T-helper 2 cell treated with Interferon-gamma antibody and Interleukin-4, amounts not matched to agents 5 μg/mL and 100 μg/mL, for 36 hours (primary cell): ENCODE results near the gene LYL1.
"Not testable (repeated sequence)": the region's sequence is repeated elsewhere in the genome, so short reads cannot be mapped to it uniquely, and the experiment has no call there.

Source experiments
- DNase-seq: peaks from one replicate; pipeline ENCODE4 v3.0.0; 2021; ENCODE audit warnings: low spot score
- H3K27ac Mint-ChIP-seq: one replicate; pipeline ENCODE4 v1.8.0; 2021; ENCODE audit warnings: mild to moderate bottlenecking, mixed read lengths
- H3K27me3 Mint-ChIP-seq: one replicate; pipeline ENCODE4 v1.8.0; 2021; ENCODE audit warnings: low read depth, mixed read lengths
- H3K36me3 Mint-ChIP-seq: one replicate; pipeline ENCODE4 v1.8.0; 2021; ENCODE audit warnings: low read depth, mixed read lengths
- H3K4me1 Mint-ChIP-seq: one replicate; pipeline ENCODE4 v1.8.0; 2021; ENCODE audit warnings: low read depth, mixed read lengths
- H3K4me3 Mint-ChIP-seq: one replicate; pipeline ENCODE4 v1.8.0; 2022; ENCODE audit warnings: mild to moderate bottlenecking, moderate library complexity, mixed read lengths
- H3K9me3 Mint-ChIP-seq: one replicate; pipeline ENCODE4 v1.8.0; 2021; ENCODE audit warnings: mixed read lengths

The LYL1 gene

GRCh38 chr19:13102666-13103580 lies at the start of gene LYL1:
Gene LYL1, minus strand, starts transcription at chr19:13102858. Its CDS starts 1,687 bp downstream, at chr19:13101171.
- Mint-ChIP-seq H3K4me1 (peaks cover 36% of the 10 kb centered on the region), H3K27ac (peak within 1 kb of the TSS; percentile 2), H3K9me3 (no peaks in the 10 kb centered on the region), H3K4me3 (peak within 1 kb of the TSS; percentile 74), H3K27me3 (peaks cover 6% of the 10 kb centered on the region), H3K36me3 (peaks cover 15% of the 10 kb centered on the region)
- no peak for DNase-seq

- H3K4me3 Mint-ChIP-seq = peak overlapping the region; percentile 92
- peaks cover 33% of the 10 kb centered on the region for H3K36me3 Mint-ChIP-seq
- peaks cover 27% of the 10 kb centered on the region for H3K4me1 Mint-ChIP-seq
- peak; percentile 96 for DNase-seq
- H3K27me3 Mint-ChIP-seq = peaks cover 6% of the 10 kb centered on the region
- H3K9me3 Mint-ChIP-seq = no peaks in the 10 kb centered on the region
- H3K27ac Mint-ChIP-seq = peak overlapping the region; percentile 99
Observed at GRCh38 chr19:13151605-13152355, 49.1 kb upstream of the LYL1 start.

GRCh38 chr19:13150931-13151604 lies 48.4 kb upstream of the LYL1 start:
- no peaks in the 10 kb centered on the region for H3K9me3 Mint-ChIP-seq
- H3K4me1 Mint-ChIP-seq = peaks cover 20% of the 10 kb centered on the region
- H3K36me3 Mint-ChIP-seq = peaks cover 33% of the 10 kb centered on the region
- H3K4me3 Mint-ChIP-seq = peak overlapping the region; percentile 92
- no peak for DNase-seq
- H3K27ac Mint-ChIP-seq = peak overlapping the region; percentile 82
- peaks cover 6% of the 10 kb centered on the region for H3K27me3 Mint-ChIP-seq

GRCh38 chr19:13150187-13150930 lies 47.7 kb upstream of the LYL1 start, which contains the start of the genes IER2 and STX10:
Gene IER2, plus strand, starts transcription at chr19:13150411. Its CDS starts 2,776 bp downstream, at chr19:13153187.
Gene STX10, minus strand, starts transcription at chr19:13150375. Its CDS starts 202 bp downstream, at chr19:13150173.
- Mint-ChIP-seq H3K27ac (peak within 1 kb of the TSS; percentile 82), H3K36me3 (peaks cover 30% of the 10 kb centered on the region), H3K9me3 (no peaks in the 10 kb centered on the region), H3K27me3 (peaks cover 6% of the 10 kb centered on the region), H3K4me1 (peaks cover 18% of the 10 kb centered on the region), H3K4me3 (peak within 1 kb of the TSS; percentile 92)
- DNase-seq = peak; percentile 94

- peaks cover 6% of the 10 kb centered on the region for H3K27me3 Mint-ChIP-seq
- peak overlapping the region; percentile 82 for H3K27ac Mint-ChIP-seq
- peaks cover 27% of the 10 kb centered on the region for H3K36me3 Mint-ChIP-seq
- peak overlapping the region; percentile 92 for H3K4me3 Mint-ChIP-seq
- peaks cover 18% of the 10 kb centered on the region for H3K4me1 Mint-ChIP-seq
- H3K9me3 Mint-ChIP-seq = no peaks in the 10 kb centered on the region
- DNase-seq = peak; percentile 41
Observed at GRCh38 chr19:13149628-13150186, 47.0 kb upstream of the LYL1 start.

- DNase-seq, H3K27me3 Mint-ChIP-seq, H3K9me3 Mint-ChIP-seq: not testable (repeated sequence)
- peak overlapping the region; percentile 92 for H3K4me3 Mint-ChIP-seq
- H3K4me1 Mint-ChIP-seq = peaks cover 18% of the 10 kb centered on the region
- peak overlapping the region; percentile 57 for H3K27ac Mint-ChIP-seq
- H3K36me3 Mint-ChIP-seq = peaks cover 22% of the 10 kb centered on the region
Observed at GRCh38 chr19:13149173-13149627, 46.5 kb upstream of the LYL1 start.

- Mint-ChIP-seq H3K4me3 (peak overlapping the region; percentile 54), H3K9me3 (no peaks in the 10 kb centered on the region), H3K36me3 (peaks cover 12% of the 10 kb centered on the region), H3K27ac (no peak overlapping the region), H3K4me1 (peaks cover 18% of the 10 kb centered on the region), H3K27me3 (no peaks in the 10 kb centered on the region)
- DNase-seq = no peak
Observed at GRCh38 chr19:13146763-13147563, 44.3 kb upstream of the LYL1 start.

- Mint-ChIP-seq H3K27ac (no peak overlapping the region), H3K4me3 (no peak overlapping the region), H3K4me1 (no peaks in the 10 kb centered on the region), H3K9me3 (no peaks in the 10 kb centered on the region), H3K36me3 (peaks cover 23% of the 10 kb centered on the region), H3K27me3 (no peaks in the 10 kb centered on the region)
- DNase-seq = no peak
Observed at GRCh38 chr19:13139633-13140311, 37.1 kb upstream of the LYL1 start.

- Mint-ChIP-seq H3K9me3 (no peaks in the 10 kb centered on the region), H3K4me1 (peaks cover 1% of the 10 kb centered on the region), H3K4me3 (no peak overlapping the region), H3K36me3 (peaks cover 21% of the 10 kb centered on the region), H3K27me3 (no peaks in the 10 kb centered on the region), H3K27ac (no peak overlapping the region)
- DNase-seq = no peak
Observed at GRCh38 chr19:13138916-13139198, 36.2 kb upstream of the LYL1 start.

GRCh38 chr19:13138171-13138915 lies 35.7 kb upstream of the LYL1 start:
- DNase-seq = no peak
- peaks cover 6% of the 10 kb centered on the region for H3K4me1 Mint-ChIP-seq
- peaks cover 19% of the 10 kb centered on the region for H3K36me3 Mint-ChIP-seq
- H3K9me3 Mint-ChIP-seq = no peaks in the 10 kb centered on the region
- H3K27ac Mint-ChIP-seq = no peak overlapping the region
- no peaks in the 10 kb centered on the region for H3K27me3 Mint-ChIP-seq
- no peak overlapping the region for H3K4me3 Mint-ChIP-seq

- no peak overlapping the region for H3K27ac Mint-ChIP-seq
- peaks cover 16% of the 10 kb centered on the region for H3K4me1 Mint-ChIP-seq
- H3K36me3 Mint-ChIP-seq = peaks cover 23% of the 10 kb centered on the region
- H3K9me3 Mint-ChIP-seq = no peaks in the 10 kb centered on the region
- no peak overlapping the region for H3K4me3 Mint-ChIP-seq
- no peaks in the 10 kb centered on the region for H3K27me3 Mint-ChIP-seq
- DNase-seq = no peak
Observed at GRCh38 chr19:13137290-13137794, 34.7 kb upstream of the LYL1 start.
